ENCODE results near the gene SEC11C.

Gene SEC11C

GRCh38 chr18:59159265-59159664 lies 19.6 kb downstream of the SEC11C start:
- no peak for TF ChIP-seq CTCF (IDR thresholded peaks at IDR 0.05; ENCODE audit: low read depth, low read length)
- no peak for DNase-seq
- Histone ChIP-seq H3K4me3 (ENCODE audit: low read depth, low read length) (no peak overlapping the region), H3K9me3 (no peaks in the 10 kb centered on the region), H3K36me3 (no peaks in the 10 kb centered on the region; the same call in 1 of the 2 replicates), H3K27me3 (no peaks in the 10 kb centered on the region), H3K4me1 (no peaks in the 10 kb centered on the region)

GRCh38 chr18:59159986-59160385 lies 20.3 kb downstream of the SEC11C start:
- H3K36me3 ChIP-seq, result no peaks in the 10 kb centered on the region; the same call in 1 of the 2 replicates
- TF ChIP-seq CTCF (IDR thresholded peaks at IDR 0.05; ENCODE audit: low read depth, low read length), result no peak
- no peak for DNase-seq
- no peaks in the 10 kb centered on the region for H3K9me3 ChIP-seq
- H3K4me1 ChIP-seq, result no peaks in the 10 kb centered on the region
- H3K4me3 ChIP-seq (ENCODE audit: low read depth, low read length), result no peak overlapping the region
- no peaks in the 10 kb centered on the region for H3K27me3 ChIP-seq

- H3K9me3 ChIP-seq, result no peaks in the 10 kb centered on the region
- H3K4me1 ChIP-seq, result no peaks in the 10 kb centered on the region
- TF ChIP-seq CTCF (IDR thresholded peaks at IDR 0.05; ENCODE audit: low read depth, low read length), result no peak
- H3K36me3 ChIP-seq, result no peaks in the 10 kb centered on the region
- H3K27me3 ChIP-seq, result no peaks in the 10 kb centered on the region
- no peak overlapping the region for H3K4me3 ChIP-seq (ENCODE audit: low read depth, low read length)
- DNase-seq, result no peak
These were observed 33.1 kb downstream of the SEC11C start for GRCh38 chr18:59172664-59173249.

- Histone ChIP-seq H3K4me1 (no peaks in the 10 kb centered on the region), H3K27me3 (no peaks in the 10 kb centered on the region), H3K36me3 (no peaks in the 10 kb centered on the region), H3K9me3 (no peaks in the 10 kb centered on the region), H3K4me3 (ENCODE audit: low read depth, low read length) (no peak overlapping the region)
- no peak for TF ChIP-seq CTCF (IDR thresholded peaks at IDR 0.05; ENCODE audit: low read depth, low read length)
- DNase-seq, result no peak
These were observed 37.8 kb downstream of the SEC11C start for GRCh38 chr18:59177485-59177884.

DNA sequence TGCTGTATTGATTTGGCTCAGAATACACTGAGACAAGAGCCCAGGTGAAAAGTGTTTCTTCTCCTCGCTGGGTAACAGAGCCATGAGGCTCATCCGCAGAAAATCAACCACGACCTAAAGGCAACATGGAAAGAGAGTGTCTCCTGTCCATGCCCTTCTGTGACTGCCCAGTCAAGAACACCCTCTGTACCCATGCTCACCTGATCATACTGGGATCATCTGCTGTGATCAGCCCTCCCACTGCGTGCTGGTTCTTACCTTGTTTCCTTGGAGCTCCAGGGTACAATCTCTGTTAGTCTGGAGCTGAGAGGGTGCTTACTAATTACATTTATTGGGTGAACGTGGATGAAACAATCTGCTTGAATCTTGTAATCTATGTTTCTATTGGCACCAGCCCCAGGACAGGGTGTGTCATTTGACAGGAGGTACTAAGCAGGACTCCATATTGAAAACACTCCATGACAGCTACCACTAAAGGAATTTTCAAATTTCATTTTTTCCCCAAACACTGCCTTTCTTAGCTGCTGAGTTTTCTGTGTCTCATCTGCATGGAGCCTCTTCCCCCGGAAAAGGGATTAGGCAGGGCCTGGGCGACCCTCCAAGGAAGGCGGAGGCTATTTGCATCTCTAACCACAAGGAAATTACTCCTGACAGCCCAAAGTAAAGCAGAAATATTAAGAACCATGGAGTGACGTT lies 40.6 kb downstream of the SEC11C start:
- no peaks in the 10 kb centered on the region for H3K4me1 ChIP-seq
- H3K4me3 ChIP-seq (ENCODE audit: low read depth, low read length), result no peak overlapping the region
- TF ChIP-seq CTCF (IDR thresholded peaks at IDR 0.05; ENCODE audit: low read depth, low read length), result no peak
- no peaks in the 10 kb centered on the region for H3K9me3 ChIP-seq
- no peaks in the 10 kb centered on the region for H3K27me3 ChIP-seq
- DNase-seq, result no peak
- no peaks in the 10 kb centered on the region for H3K36me3 ChIP-seq

- DNase-seq, result no peak
- Histone ChIP-seq H3K27me3 (no peaks in the 10 kb centered on the region), H3K4me3 (ENCODE audit: low read depth, low read length) (no peak overlapping the region), H3K4me1 (no peaks in the 10 kb centered on the region), H3K36me3 (no peaks in the 10 kb centered on the region), H3K9me3 (no peaks in the 10 kb centered on the region)
- no peak for TF ChIP-seq CTCF (IDR thresholded peaks at IDR 0.05; ENCODE audit: low read depth, low read length)
These were observed 43.0 kb downstream of the SEC11C start for GRCh38 chr18:59182673-59183072.

Data from BE2C (cell line).